Measurements from ENCODE around the gene RMDN2. TPM values are rescaled to one million over a fixed set of nuclear protein-coding genes. Genes with fewer than 3 reads are reported as not detected.
"Not testable (repeated sequence)": the region's sequence is repeated elsewhere in the genome, so short reads cannot be mapped to it uniquely, and the experiment has no call there.

RMDN2 gene
- total RNA-seq, 2 experiments from 2014 or later, result 1.9 to 2.2 TPM

- Mint-ChIP-seq H3K4me1 (ENCODE audit: low read depth) (peaks cover 40% of the 10 kb centered on the region), H3K9me3 (ENCODE audit: insufficient read depth) (peaks cover 14% of the 10 kb centered on the region), H3K36me3 (ENCODE audit: low read depth) (peaks cover 25% of the 10 kb centered on the region)
- POLR2A ChIA-PET; DNase-seq; H3K27me3 Mint-ChIP-seq (ENCODE audit: low read depth); H3K4me3 Mint-ChIP-seq; ATAC-seq; CTCF ChIA-PET; H3K27ac Mint-ChIP-seq: not testable (repeated sequence)
Observed at GRCh38 chr2:37937568-37937967, 12.5 kb downstream of the RMDN2 start.

GRCh38 chr2:37941267-37941666, 16.2 kb downstream of the RMDN2 start:
- H3K36me3 Mint-ChIP-seq (ENCODE audit: low read depth), result peaks cover 24% of the 10 kb centered on the region
- POLR2A ChIA-PET; ATAC-seq; H3K4me3 Mint-ChIP-seq; CTCF ChIA-PET; H3K27me3 Mint-ChIP-seq (ENCODE audit: low read depth); H3K27ac Mint-ChIP-seq; DNase-seq: not testable (repeated sequence)
- peaks cover 11% of the 10 kb centered on the region for H3K9me3 Mint-ChIP-seq (ENCODE audit: insufficient read depth)
- H3K4me1 Mint-ChIP-seq (ENCODE audit: low read depth), result peaks cover 16% of the 10 kb centered on the region

GRCh38 chr2:37944268-37944667, 19.2 kb downstream of the RMDN2 start:
- ChIA-PET POLR2A (no interaction called here), CTCF (no interaction called here)
- Mint-ChIP-seq H3K27ac (no peak overlapping the region), H3K9me3 (ENCODE audit: insufficient read depth) (no peaks in the 10 kb centered on the region), H3K27me3 (ENCODE audit: low read depth) (no peaks in the 10 kb centered on the region), H3K4me3 (no peak overlapping the region), H3K4me1 (ENCODE audit: low read depth) (peaks cover 9% of the 10 kb centered on the region), H3K36me3 (ENCODE audit: low read depth) (peaks cover 11% of the 10 kb centered on the region)
- no peak for DNase-seq
- no peak for ATAC-seq

GRCh38 chr2:37947306-37947705, 22.2 kb downstream of the RMDN2 start:
- Mint-ChIP-seq H3K36me3 (ENCODE audit: low read depth) (no peaks in the 10 kb centered on the region), H3K4me3 (no peak overlapping the region), H3K27ac (no peak overlapping the region), H3K27me3 (ENCODE audit: low read depth) (no peaks in the 10 kb centered on the region), H3K4me1 (ENCODE audit: low read depth) (no peaks in the 10 kb centered on the region), H3K9me3 (ENCODE audit: insufficient read depth) (no peaks in the 10 kb centered on the region)
- DNase-seq (no peak), ATAC-seq (no peak)
- CTCF ChIA-PET, result no interaction called here
- POLR2A ChIA-PET, result no interaction called here

GRCh38 chr2:37962018-37962739, 37.1 kb downstream of the RMDN2 start:
- H3K4me1 Mint-ChIP-seq (ENCODE audit: low read depth); H3K4me3 Mint-ChIP-seq; CTCF ChIA-PET; DNase-seq; H3K27me3 Mint-ChIP-seq (ENCODE audit: low read depth); H3K36me3 Mint-ChIP-seq (ENCODE audit: low read depth); H3K27ac Mint-ChIP-seq; ATAC-seq; POLR2A ChIA-PET: not testable (repeated sequence)
- H3K9me3 Mint-ChIP-seq (ENCODE audit: insufficient read depth), result peaks cover 19% of the 10 kb centered on the region

GRCh38 chr2:37962740-37963121, 37.6 kb downstream of the RMDN2 start:
- ATAC-seq; H3K27ac Mint-ChIP-seq; POLR2A ChIA-PET; H3K36me3 Mint-ChIP-seq (ENCODE audit: low read depth); CTCF ChIA-PET; DNase-seq; H3K4me1 Mint-ChIP-seq (ENCODE audit: low read depth); H3K4me3 Mint-ChIP-seq; H3K27me3 Mint-ChIP-seq (ENCODE audit: low read depth): not testable (repeated sequence)
- H3K9me3 Mint-ChIP-seq (ENCODE audit: insufficient read depth), result peaks cover 22% of the 10 kb centered on the region

GRCh38 chr2:37963901-37964300, 38.8 kb downstream of the RMDN2 start:
- CTCF ChIA-PET; POLR2A ChIA-PET; H3K4me3 Mint-ChIP-seq; H3K4me1 Mint-ChIP-seq (ENCODE audit: low read depth); H3K27me3 Mint-ChIP-seq (ENCODE audit: low read depth); H3K36me3 Mint-ChIP-seq (ENCODE audit: low read depth); H3K27ac Mint-ChIP-seq; ATAC-seq; DNase-seq: not testable (repeated sequence)
- H3K9me3 Mint-ChIP-seq (ENCODE audit: insufficient read depth), result peaks cover 16% of the 10 kb centered on the region

- ATAC-seq (no peak), DNase-seq (no peak)
- POLR2A ChIA-PET, result no interaction called here
- H3K36me3 Mint-ChIP-seq (ENCODE audit: low read depth), result no peaks in the 10 kb centered on the region
- H3K9me3 Mint-ChIP-seq (ENCODE audit: insufficient read depth), result peaks cover 16% of the 10 kb centered on the region
- H3K27ac Mint-ChIP-seq, result no peak overlapping the region
- no peaks in the 10 kb centered on the region for H3K4me1 Mint-ChIP-seq (ENCODE audit: low read depth)
- no peak overlapping the region for H3K4me3 Mint-ChIP-seq
- CTCF ChIA-PET, result no interaction called here
- H3K27me3 Mint-ChIP-seq (ENCODE audit: low read depth), result no peaks in the 10 kb centered on the region
Observed at GRCh38 chr2:37966326-37966725, 41.2 kb downstream of the RMDN2 start.

GRCh38 chr2:37969731-37970130, 44.6 kb downstream of the RMDN2 start:
- ChIA-PET POLR2A (no interaction called here), CTCF (no interaction called here)
- Mint-ChIP-seq H3K4me3 (no peak overlapping the region), H3K9me3 (ENCODE audit: insufficient read depth) (peaks cover 11% of the 10 kb centered on the region), H3K27me3 (ENCODE audit: low read depth) (peaks cover 3% of the 10 kb centered on the region), H3K27ac (no peak overlapping the region), H3K36me3 (ENCODE audit: low read depth) (no peaks in the 10 kb centered on the region), H3K4me1 (ENCODE audit: low read depth) (no peaks in the 10 kb centered on the region)
- DNase-seq, result no peak
- ATAC-seq, result no peak

GRCh38 chr2:37971971-37972370, 46.9 kb downstream of the RMDN2 start:
- ChIA-PET POLR2A (no interaction called here), CTCF (no interaction called here)
- no peak for DNase-seq
- Mint-ChIP-seq H3K27me3 (ENCODE audit: low read depth) (peaks cover 3% of the 10 kb centered on the region), H3K36me3 (ENCODE audit: low read depth) (no peaks in the 10 kb centered on the region), H3K27ac (no peak overlapping the region), H3K4me1 (ENCODE audit: low read depth) (no peaks in the 10 kb centered on the region), H3K4me3 (no peak overlapping the region), H3K9me3 (ENCODE audit: insufficient read depth) (peaks cover 5% of the 10 kb centered on the region)
- ATAC-seq, result no peak

GRCh38 chr2:37973615-37974353, 48.7 kb downstream of the RMDN2 start:
- Mint-ChIP-seq H3K27me3 (ENCODE audit: low read depth) (peaks cover 3% of the 10 kb centered on the region), H3K36me3 (ENCODE audit: low read depth) (no peaks in the 10 kb centered on the region), H3K4me1 (ENCODE audit: low read depth) (no peaks in the 10 kb centered on the region), H3K27ac (no peak overlapping the region), H3K4me3 (no peak overlapping the region), H3K9me3 (ENCODE audit: insufficient read depth) (no peaks in the 10 kb centered on the region)
- ATAC-seq, result no peak
- no peak for DNase-seq
- ChIA-PET CTCF (interaction anchor here (1.1 to 1.7 kb wide), 2 partner anchors 45 to 103 kb away, joined by 3 to 5 read pairs; partner anchors contain the start of gene CYP1B1), POLR2A (no interaction called here)

- Mint-ChIP-seq H3K4me3 (no peak overlapping the region), H3K27ac (no peak overlapping the region), H3K4me1 (ENCODE audit: low read depth) (no peaks in the 10 kb centered on the region), H3K9me3 (ENCODE audit: insufficient read depth) (no peaks in the 10 kb centered on the region), H3K36me3 (ENCODE audit: low read depth) (no peaks in the 10 kb centered on the region), H3K27me3 (ENCODE audit: low read depth) (peaks cover 3% of the 10 kb centered on the region)
- POLR2A ChIA-PET, result no interaction called here
- DNase-seq (no peak), ATAC-seq (no peak)
- CTCF ChIA-PET, result no interaction called here
Observed at GRCh38 chr2:37975808-37976207, 50.7 kb downstream of the RMDN2 start.

Measured in activated CD8-positive, alpha-beta T cell treated with anti-CD3 and anti-CD28 coated beads, Interleukin-2, amount 10 ng/mL, durations not matched to agents 7 days and 5 days (primary cell).